HL-60 (cell line): ENCODE results near the gene TTC29.

Source experiments
- DNase-seq, 2 experiments: peaks; one replicate each; pipeline ENCODE4 v3.0.0-alpha.2; 2010 to 2020; ENCODE audit warnings: low read depth in 1 of 2, low spot score in 1 of 2
- H3K27ac ChIP-seq: fragments of 250-450 bp; sonication (Bioruptor Pico); replicated peaks from 2 replicates; pipeline ENCODE4 v1.5.1; 2020; ENCODE audit warnings: mild to moderate bottlenecking, moderate library complexity
- H3K27me3 ChIP-seq: fragments of 250-450 bp; sonication (Bioruptor Pico); 2 replicates; pipeline ENCODE4 v1.5.1; 2021; ENCODE audit warnings: mild to moderate bottlenecking, moderate library complexity; ENCODE audit not compliant: insufficient read depth, poor library complexity, severe bottlenecking
- H3K4me3 ChIP-seq: replicated peaks from 2 replicates; pipeline ENCODE4 v1.5.1; 2011; ENCODE audit warnings: mild to moderate bottlenecking, control low read depth, low read length; ENCODE audit not compliant: insufficient read depth
- GABPA ChIP-seq: IDR thresholded peaks from 2 replicates; pipeline ENCODE4 v1.6.1; 2012; ENCODE audit warnings: low read depth
- POLR2AphosphoS5 ChIP-seq: IDR thresholded peaks from 2 replicates; pipeline ENCODE4 v1.6.1; 2012; ENCODE audit warnings: low read depth
- REST ChIP-seq: IDR thresholded peaks from 2 replicates; pipeline ENCODE4 v1.6.1; 2012; ENCODE audit warnings: low read depth; ENCODE audit not compliant: insufficient replicate concordance
- SPI1 ChIP-seq: IDR thresholded peaks from 2 replicates; pipeline ENCODE4 v1.6.1; 2012; ENCODE audit warnings: low read depth, mild to moderate bottlenecking, borderline replicate concordance
- TF ChIP-seq, protein P1 (sequence below): IDR thresholded peaks from one replicate; pipeline ENCODE4 v1.5.1; 2011; ENCODE audit warnings: low read length, control low read depth, inconsistent platforms; ENCODE audit not compliant: insufficient read depth

The TTC29 gene

GRCh38 chr4:146957237-146957636 is 11.6 kb upstream of the TTC29 start:
- Histone ChIP-seq H3K4me3 (no peak overlapping the region), H3K27ac (no peak overlapping the region), H3K27me3 (no peaks in the 10 kb centered on the region)
- no peak for TF ChIP-seq GABPA
- no peak for TF ChIP-seq POLR2AphosphoS5
- DNase-seq = no peak

DNA sequence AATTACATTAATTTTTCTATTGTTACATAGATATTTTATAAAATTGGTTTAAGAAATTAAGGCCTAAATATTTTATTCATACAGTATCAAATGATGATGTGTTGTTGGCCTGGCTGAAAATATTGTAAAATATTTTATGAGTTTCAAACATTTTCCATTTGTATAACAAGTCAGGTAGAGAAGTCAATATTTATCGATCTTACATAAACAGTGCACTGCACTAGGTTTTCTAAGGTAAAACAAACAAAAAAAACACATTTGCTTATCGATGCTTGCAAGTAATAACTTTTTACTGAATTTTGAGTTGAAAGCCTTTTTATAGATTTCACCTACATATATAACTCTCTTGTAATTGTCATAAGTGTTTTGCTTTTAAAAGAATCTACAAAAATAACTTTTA is 7.2 kb upstream of the TTC29 start:
- Histone ChIP-seq H3K27me3 (no peaks in the 10 kb centered on the region), H3K4me3 (no peak overlapping the region), H3K27ac (no peak overlapping the region)
- DNase-seq = no peak
- TF ChIP-seq SPI1 (no peak), POLR2AphosphoS5 (no peak), REST (no peak), GABPA (no peak)
- TF ChIP-seq, protein P1, sequence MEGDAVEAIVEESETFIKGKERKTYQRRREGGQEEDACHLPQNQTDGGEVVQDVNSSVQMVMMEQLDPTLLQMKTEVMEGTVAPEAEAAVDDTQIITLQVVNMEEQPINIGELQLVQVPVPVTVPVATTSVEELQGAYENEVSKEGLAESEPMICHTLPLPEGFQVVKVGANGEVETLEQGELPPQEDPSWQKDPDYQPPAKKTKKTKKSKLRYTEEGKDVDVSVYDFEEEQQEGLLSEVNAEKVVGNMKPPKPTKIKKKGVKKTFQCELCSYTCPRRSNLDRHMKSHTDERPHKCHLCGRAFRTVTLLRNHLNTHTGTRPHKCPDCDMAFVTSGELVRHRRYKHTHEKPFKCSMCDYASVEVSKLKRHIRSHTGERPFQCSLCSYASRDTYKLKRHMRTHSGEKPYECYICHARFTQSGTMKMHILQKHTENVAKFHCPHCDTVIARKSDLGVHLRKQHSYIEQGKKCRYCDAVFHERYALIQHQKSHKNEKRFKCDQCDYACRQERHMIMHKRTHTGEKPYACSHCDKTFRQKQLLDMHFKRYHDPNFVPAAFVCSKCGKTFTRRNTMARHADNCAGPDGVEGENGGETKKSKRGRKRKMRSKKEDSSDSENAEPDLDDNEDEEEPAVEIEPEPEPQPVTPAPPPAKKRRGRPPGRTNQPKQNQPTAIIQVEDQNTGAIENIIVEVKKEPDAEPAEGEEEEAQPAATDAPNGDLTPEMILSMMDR = no peak

- TF ChIP-seq, protein P1 = no peak
- TF ChIP-seq SPI1 (no peak), POLR2AphosphoS5 (no peak), REST (no peak), GABPA (no peak)
- no peak overlapping the region for H3K27ac ChIP-seq
- no peaks in the 10 kb centered on the region for H3K27me3 ChIP-seq
- DNase-seq = no peak
- no peak overlapping the region for H3K4me3 ChIP-seq
Measured at GRCh38 chr4:146949559-146949958, 3.9 kb upstream of the TTC29 start.

DNA sequence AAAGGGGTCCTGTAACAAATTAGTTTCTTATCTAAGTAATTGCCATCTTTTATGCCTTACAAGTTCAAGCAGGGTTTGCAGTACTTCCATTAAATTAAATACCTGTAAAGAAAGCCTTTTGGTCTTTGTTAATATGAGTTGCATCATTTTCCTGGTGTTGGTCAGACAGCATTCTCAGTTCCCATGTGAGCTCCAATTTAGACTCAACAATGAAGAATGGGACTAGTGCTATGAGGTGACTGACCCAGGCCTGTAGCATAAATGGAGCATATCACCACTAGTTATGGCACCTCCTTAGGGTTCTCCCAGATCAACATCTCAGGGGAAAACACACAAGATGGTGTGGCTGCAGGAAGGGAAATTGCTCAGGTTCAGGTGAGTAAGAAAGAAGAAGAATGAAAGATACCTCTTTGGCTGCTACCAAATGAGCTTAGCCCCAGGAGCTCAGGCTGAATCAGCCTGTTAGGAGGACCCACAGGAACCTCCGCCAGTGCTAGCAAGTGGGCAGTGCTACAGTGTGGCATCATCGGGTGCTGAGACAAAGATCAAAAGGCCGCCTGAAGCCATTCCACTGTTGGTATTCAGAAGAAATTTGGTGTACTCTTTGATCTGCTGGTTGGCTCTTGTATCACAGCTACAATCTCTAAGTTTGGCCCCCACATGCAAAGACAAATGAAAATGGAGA is 1.8 kb downstream of the TTC29 start:
- no peak overlapping the region for H3K27ac ChIP-seq
- DNase-seq = no peak
- H3K27me3 ChIP-seq = no peaks in the 10 kb centered on the region
- TF ChIP-seq POLR2AphosphoS5 = no peak
- TF ChIP-seq REST = no peak
- no peak for TF ChIP-seq SPI1
- TF ChIP-seq, protein P1 = no peak
- TF ChIP-seq GABPA = no peak
- no peak overlapping the region for H3K4me3 ChIP-seq
